ENCODE results near the gene FAM149A.
A peak's percentile ranks its signal among the peaks of the same experiment; 100 is the strongest.

The FAM149A gene

DNA sequence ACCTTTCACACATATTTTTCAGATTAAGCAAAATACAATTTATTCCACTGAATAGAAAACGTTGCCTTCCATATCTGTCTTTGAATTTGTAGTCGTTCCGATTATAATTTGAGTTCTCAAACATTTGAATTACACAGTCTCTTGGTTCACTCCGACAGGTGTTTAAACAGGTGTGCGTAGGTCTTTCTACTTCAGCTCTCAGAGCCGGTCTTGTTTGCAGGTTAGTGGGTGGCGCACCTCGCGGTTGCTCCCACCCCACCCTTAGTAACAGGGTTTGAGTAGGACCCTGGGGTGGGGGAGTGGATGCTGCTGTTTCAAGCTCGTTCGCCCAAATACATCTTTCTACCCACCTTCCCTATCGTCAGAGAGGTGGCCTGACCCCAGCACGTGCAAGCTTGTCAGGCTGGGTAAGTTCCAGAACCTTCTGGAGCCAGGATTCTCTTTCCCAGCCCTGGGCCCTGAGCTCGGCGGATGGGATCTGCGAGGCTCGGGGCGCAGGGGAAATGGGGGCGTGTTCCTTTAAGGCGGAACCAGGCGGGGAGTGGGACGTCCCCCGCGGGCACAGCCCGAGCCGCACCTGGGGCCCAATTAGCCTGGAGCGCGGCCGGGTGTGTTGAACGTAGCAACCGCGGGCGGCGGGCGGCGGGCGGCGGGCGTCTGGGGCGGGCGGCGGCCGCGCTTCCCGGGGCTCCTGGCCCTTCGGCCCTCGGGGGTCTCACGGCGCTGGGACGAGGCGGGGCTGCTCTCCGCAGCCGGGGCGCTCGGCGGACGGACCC is at the start of gene FAM149A:
Gene FAM149A, plus strand, starts transcription at position 591 of the 776 bp plus-strand sequence.
- no peak for DNase-seq (ENCODE audit: low read depth in 2 of 2)

DNA sequence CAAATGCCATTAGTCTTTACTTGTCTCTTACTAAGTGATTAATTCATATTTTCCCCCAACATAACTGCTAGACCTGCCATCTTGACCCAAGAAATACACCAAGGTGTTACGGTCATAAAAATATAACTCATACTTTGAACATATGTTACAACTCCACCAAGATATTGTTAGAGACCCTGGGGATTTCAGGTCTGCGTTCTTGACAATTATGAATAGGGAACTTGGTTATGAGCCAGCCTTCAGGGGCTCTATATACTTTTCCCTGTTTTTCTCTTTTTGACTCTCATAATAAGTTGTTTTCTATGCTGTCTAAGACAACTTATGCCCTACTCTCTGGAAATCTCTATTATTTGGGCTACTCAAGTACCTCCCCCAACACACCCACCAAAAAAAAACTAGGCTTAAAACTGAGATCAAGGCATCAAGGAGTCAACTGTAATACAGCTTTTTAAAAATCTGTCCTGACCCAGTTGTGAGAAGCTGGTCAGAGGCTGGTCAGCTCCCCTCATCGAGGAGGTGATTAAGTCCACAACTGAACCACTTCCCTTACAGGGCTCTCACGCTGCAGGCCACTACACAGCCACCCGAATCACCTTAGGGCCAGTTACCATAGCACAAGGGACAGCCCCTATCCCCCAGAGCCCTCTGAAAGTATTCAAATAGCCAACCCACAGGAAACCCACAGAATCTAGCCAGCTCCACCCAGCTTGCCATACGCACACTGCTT is 46.1 kb upstream of the FAM149A start:
- no peak for DNase-seq (ENCODE audit: low read depth in 2 of 2)

GRCh38 chr4:186058980-186059316 is 45.6 kb upstream of the FAM149A start:
- no peak for DNase-seq (ENCODE audit: low read depth in 2 of 2)

GRCh38 chr4:186061921-186062320 is 42.6 kb upstream of the FAM149A start:
- no peak for DNase-seq (ENCODE audit: low read depth in 2 of 2)

GRCh38 chr4:186067757-186068385 is 36.6 kb upstream of the FAM149A start:
- peak; percentile 9 to 15 for DNase-seq (ENCODE audit: low read depth in 2 of 2)

DNA sequence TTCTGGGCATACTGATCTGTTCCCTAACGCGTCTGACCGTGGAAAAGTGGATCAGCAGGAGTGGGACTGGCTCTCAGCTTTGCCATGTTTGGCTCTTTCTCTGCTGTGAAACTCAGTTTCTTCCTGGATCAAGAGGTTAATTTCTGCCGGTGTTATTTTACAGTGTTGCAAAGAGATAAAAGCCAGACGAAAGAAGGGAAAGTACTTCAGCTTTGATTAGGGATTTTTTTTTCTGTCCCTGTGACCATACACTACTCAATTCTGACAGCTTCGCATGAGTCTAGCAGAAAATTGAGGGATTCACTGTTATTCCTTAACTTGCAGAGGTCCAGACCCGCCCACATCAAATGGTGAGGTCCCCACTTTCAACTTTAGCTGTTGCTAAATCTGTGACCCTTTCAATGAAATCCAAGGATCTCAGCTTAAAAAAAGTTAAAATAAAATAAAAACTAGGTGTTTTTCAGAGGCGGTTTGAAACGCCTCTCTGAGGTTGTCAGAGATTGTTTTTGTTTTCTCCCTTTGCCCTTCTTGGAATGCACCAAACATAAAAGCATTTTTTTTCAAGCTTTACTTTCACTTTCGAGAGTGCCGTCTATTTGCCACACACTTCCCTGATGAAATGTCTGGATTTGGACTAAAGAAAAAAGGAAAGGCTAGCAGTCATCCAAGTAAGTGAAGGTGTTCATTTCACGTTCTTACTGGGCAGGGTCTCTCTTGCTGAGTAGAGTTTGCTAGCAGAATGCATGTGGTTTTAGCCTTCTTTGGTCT is 35.7 kb upstream of the FAM149A start, which contains the start of gene TLR3:
Gene TLR3, plus strand, starts transcription at position 576 of the 768 bp plus-strand sequence. CDS start 7,464 bp downstream, outside the sequence.
- DNase-seq (ENCODE audit: low read depth in 2 of 2) = no peak

- no peak for DNase-seq (ENCODE audit: low read depth in 2 of 2)
These were observed 34.8 kb upstream of the FAM149A start for GRCh38 chr4:186069729-186070128.

GRCh38 chr4:186072516-186072915 is 32.0 kb upstream of the FAM149A start:
- DNase-seq (ENCODE audit: low read depth in 2 of 2) = no peak

- DNase-seq (ENCODE audit: low read depth in 2 of 2) = no peak
These were observed 30.3 kb upstream of the FAM149A start for GRCh38 chr4:186074189-186074588.

DNA sequence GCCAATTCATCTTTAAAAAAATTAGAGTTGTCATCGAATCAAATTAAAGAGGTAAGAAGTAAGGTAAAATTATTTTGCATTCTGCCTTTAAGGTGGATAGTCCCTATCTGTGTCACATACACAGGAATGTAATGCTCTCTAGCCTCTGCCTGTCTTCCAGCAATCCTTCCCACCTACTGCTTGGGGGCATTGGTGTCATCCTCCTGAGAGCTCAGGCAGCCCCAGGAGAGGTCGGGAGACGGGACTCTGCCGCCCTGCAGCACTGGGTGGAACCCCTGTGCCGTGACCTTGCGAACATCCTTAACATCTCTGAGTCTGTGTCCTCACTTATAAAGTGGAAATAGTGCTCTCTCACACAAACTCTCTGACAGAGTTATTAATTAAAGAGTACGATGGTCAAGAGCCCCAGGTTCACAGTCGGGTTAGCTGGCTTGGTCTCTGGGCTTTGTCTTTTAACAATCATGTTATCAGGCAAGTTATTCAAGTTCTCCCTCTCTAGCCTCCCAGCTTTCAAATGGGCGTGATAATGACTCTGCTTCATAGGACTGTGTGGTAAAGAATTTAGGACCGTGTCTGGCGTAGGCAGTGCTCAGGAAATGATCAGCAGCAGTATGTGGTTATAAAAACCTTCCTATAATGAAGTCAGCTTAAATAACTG is 25.4 kb upstream of the FAM149A start:
- no peak for DNase-seq (ENCODE audit: low read depth in 2 of 2)

DNA sequence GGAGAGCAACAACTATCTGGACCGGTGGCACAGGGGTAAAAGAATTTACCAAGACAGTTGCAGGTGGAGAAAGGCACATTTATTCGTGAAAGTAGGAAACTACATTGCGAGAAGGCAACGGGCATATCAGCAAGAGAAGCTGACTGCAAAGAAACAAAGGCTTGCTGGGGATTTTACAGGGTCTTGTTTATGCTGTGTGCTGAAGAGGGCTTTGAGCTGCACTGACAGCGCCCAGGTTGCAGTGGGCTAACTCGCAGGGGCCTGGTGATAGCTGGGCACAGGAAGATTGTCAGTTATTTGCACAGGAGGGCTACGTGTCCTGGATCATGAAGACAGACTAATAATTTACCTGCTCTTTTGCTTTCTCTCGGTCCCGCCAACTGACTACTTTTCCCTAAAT is 24.8 kb upstream of the FAM149A start:
- DNase-seq (ENCODE audit: low read depth in 2 of 2) = no peak

DNA sequence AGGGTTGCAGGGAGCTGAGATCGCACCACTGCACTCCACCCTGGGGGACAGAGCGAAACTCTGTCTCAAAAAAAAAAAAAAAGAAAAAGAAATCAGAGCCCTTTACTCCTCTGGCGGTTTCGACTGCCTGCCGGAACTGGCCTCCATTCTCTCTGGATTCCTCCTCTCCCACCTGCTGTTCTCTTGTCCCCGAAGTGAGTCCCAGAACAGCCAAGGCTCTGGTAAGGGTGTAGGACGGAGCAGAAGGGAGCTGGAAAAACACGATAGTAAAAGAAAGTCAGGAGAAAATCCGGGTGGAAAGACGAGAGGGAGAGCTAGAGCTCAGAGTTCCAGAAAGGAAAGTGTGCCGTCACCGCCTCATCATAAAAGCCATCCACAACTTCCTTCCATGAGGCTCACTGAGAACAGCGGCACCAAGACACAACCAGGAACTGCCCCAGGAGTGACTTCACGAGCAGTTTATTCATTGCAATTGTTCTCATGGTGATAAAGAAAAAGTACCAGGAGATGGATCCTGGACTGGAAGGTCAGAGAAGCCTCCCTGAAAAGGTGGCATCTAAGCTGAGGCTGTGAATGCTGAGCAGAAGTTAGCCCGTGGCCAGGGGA is 23.2 kb upstream of the FAM149A start:
- DNase-seq (ENCODE audit: low read depth in 2 of 2) = no peak

GRCh38 chr4:186082221-186082620 is 22.3 kb upstream of the FAM149A start:
- DNase-seq (ENCODE audit: low read depth in 2 of 2) = no peak

- no peak for DNase-seq (ENCODE audit: low read depth in 2 of 2)
These were observed 16.0 kb upstream of the FAM149A start for GRCh38 chr4:186088523-186088922.

DNA sequence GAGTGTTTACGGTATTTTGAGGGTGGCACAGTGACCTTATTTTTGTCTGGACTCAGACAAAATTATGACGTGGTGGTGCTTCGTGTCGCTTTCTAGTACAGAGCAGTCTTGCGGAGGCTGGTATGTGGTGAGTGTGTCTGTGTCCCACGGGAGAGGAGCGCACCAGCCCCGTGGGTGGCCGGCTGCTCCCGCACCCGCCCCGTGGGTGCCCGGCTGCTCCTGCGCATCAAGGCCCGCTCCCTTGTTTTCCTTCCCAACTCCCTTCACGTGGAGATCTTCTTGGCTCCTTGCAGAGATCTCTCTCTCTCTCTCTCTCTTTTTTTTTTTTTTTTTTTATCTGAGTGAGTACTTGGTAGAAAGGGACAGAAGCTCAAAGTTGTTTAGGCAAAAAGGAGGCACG is 12.2 kb upstream of the FAM149A start:
- no peak for DNase-seq (ENCODE audit: low read depth in 2 of 2)

- DNase-seq (ENCODE audit: low read depth in 2 of 2) = no peak
These were observed 9.1 kb upstream of the FAM149A start for GRCh38 chr4:186095406-186095805.

- DNase-seq (ENCODE audit: low read depth in 2 of 2) = no peak
These were observed 7.8 kb upstream of the FAM149A start for GRCh38 chr4:186096681-186097165.

- DNase-seq (ENCODE audit: low read depth in 2 of 2) = no peak
These were observed 7.1 kb upstream of the FAM149A start for GRCh38 chr4:186097386-186097785.

- DNase-seq (ENCODE audit: low read depth in 2 of 2) = no peak
These were observed 1.6 kb upstream of the FAM149A start for GRCh38 chr4:186102931-186103330.

DNA sequence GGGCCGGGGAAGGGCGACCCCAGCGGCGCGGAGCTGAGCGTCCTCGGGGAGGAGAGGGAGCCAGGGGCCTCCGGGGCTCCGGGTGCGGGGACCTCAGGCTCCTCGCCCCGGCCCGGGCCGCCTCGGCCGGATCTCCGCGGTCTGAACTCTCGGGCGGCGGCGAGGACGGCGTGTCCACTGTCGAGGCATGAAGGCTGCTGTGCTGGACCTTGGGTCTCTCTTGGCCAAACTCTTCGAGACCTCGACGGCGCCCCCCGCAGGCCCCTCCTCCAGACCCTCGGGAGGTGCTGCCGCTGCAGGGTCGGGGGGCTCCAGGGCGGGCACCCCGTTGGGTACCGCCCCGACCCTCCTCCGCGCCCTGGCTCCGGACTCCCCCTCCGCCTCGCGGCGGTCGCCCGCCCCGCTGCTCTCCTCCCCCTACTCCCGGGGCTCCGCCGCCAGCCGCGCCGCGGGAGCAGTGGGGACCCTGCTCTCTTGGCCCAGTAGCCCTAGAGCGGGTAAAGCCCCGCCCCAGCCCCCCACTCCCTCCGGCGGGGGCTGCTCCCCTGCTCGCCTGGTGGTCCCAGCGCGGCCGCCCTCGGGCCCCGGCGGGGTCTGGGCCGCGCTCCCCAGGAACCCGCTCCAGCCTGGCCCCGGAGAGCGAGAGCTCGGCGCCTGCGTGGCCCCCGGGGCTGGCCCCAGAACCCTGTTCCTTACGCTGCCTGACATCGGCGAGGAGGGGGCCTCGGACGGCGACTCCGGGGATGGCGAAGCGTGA is 564 bp downstream of the FAM149A start:
- no peak for DNase-seq (ENCODE audit: low read depth in 2 of 2)

Data from fibroblast of skin of left quadriceps (primary cell).